Right ventricle myocardium superior (tissue), 1 donor: ENCODE results near the gene SOAT2. TPM values are rescaled to one million over a fixed set of nuclear protein-coding genes. Genes with fewer than 3 reads are reported as not detected.

ENCODE experiments used
- ATAC-seq: fragments of 200-7000 bp; cut with Tn5 transposase; one replicate; pipeline ENCODE4 v1.9.1; 2020; ENCODE audit warnings: mild to moderate bottlenecking; ENCODE audit not compliant: poor library complexity
- DNase-seq: peaks from one replicate; pipeline ENCODE4 v3.0.0-alpha.2; 2020
- intact Hi-C: fragments of 100-400 bp; cut with DNase I; formaldehyde crosslinking; loops from one replicate; pipeline ENCODE4 v1.11.2; 2022
- total RNA-seq: library from RNA; stranded (reverse); fragmentation: NEBNext Ultra II Directional; extraction: Animal tissue kit (Norgen Biotek cat#: 25700); gene quantifications from one replicate; pipeline ENCODE4 v1.2.1, GENCODE V29; 2021
- donor health status: DM: no; HTN: yes; CAD: no; lungs with severe emphysema.

Gene SOAT2
- total RNA-seq, 1 donor from 2014 or later = not detected

GRCh38 chr12:53063708-53064612 lies 39.3 kb upstream of the SOAT2 start:
- DNase-seq (peak; percentile 74), ATAC-seq (peak; percentile 36)
- intact Hi-C loops = no loop called here

GRCh38 chr12:53064613-53065436 lies 38.5 kb upstream of the SOAT2 start:
- intact Hi-C loops = loop anchor here (5.0 kb wide), 1 partner anchor 132 kb away; no protein-coding TSS in a partner anchor
- DNase-seq (no peak), ATAC-seq (peak; percentile 0)

GRCh38 chr12:53065470-53065869 lies 37.8 kb upstream of the SOAT2 start:
- intact Hi-C loops = loop anchor here (5.0 kb wide), 1 partner anchor 132 kb away; no protein-coding TSS in a partner anchor
- ATAC-seq (peak; percentile 2), DNase-seq (no peak)

- ATAC-seq = peak; percentile 63
- intact Hi-C loops = loop anchor here (2.0 to 5.0 kb wide), 2 partner anchors 33 to 131 kb away; no protein-coding TSS in a partner anchor
- DNase-seq = peak; percentile 85
These were observed 37.0 kb upstream of the SOAT2 start for GRCh38 chr12:53065975-53066931.

GRCh38 chr12:53067074-53067992 lies 36.0 kb upstream of the SOAT2 start:
- no peak for ATAC-seq
- intact Hi-C loops = loop anchor here (2.0 to 5.0 kb wide), 2 partner anchors 31 to 130 kb away; no protein-coding TSS in a partner anchor
- no peak for DNase-seq

GRCh38 chr12:53067993-53068770 lies 35.1 kb upstream of the SOAT2 start:
- intact Hi-C loops = loop anchor here (2.0 to 5.0 kb wide), 2 partner anchors 31 to 129 kb away; no protein-coding TSS in a partner anchor
- no peak for ATAC-seq
- no peak for DNase-seq

- peak; percentile 1 for ATAC-seq
- intact Hi-C loops = loop anchor here (5.0 kb wide), 1 partner anchor 128 kb away; no protein-coding TSS in a partner anchor
- peak; percentile 50 for DNase-seq
These were observed 34.3 kb upstream of the SOAT2 start for GRCh38 chr12:53068811-53069585.

- intact Hi-C loops = loop anchor here (5.0 kb wide), 1 partner anchor 127 kb away; no protein-coding TSS in a partner anchor
- peak; percentile 9 for ATAC-seq
- peak; percentile 74 for DNase-seq
These were observed 33.5 kb upstream of the SOAT2 start for GRCh38 chr12:53069621-53070410.

- intact Hi-C loops = no loop called here
- no peak for DNase-seq
- ATAC-seq = no peak
These were observed 32.3 kb upstream of the SOAT2 start for GRCh38 chr12:53070877-53071492.

GRCh38 chr12:53071591-53072551 lies 31.4 kb upstream of the SOAT2 start:
- intact Hi-C loops = no loop called here
- DNase-seq (peak; percentile 91), ATAC-seq (peak; percentile 67)

- DNase-seq (no peak), ATAC-seq (no peak)
- intact Hi-C loops = no loop called here
These were observed 29.4 kb upstream of the SOAT2 start for GRCh38 chr12:53073881-53074280.

GRCh38 chr12:53074283-53074998 lies 28.8 kb upstream of the SOAT2 start:
- no peak for DNase-seq
- intact Hi-C loops = no loop called here
- ATAC-seq = no peak

- DNase-seq = no peak
These were observed 28.3 kb upstream of the SOAT2 start for GRCh38 chr12:53074999-53075370.

More at GRCh38 chr12:53074999-53075370, 28.3 kb upstream of the SOAT2 start:
- ATAC-seq = no peak
- intact Hi-C loops = no loop called here
